Thyroid gland (tissue), 4 donors: ENCODE results near the gene ASF1B.

ENCODE experiments used
- POLR2A ChIP-seq, 2 donors: fragments of 450-650 bp; IDR thresholded peaks; one replicate each; pipeline ENCODE4 v1.6.1; 2017; ENCODE audit warnings: antibody characterized with exemption in 2 of 2, mild to moderate bottlenecking in 2 of 2, moderate library complexity in 1 of 2
- TF ChIP-seq, protein P1 (sequence below), 6 experiments: fragments of 200-600 bp in 3 of 6; fragments of 450-650 bp in 3 of 6; sonication (generic) in 3 of 6; IDR thresholded peaks; one replicate each; pipeline ENCODE4 v1.5.1; 2016 to 2019; ENCODE audit warnings: antibody characterized with exemption in 6 of 6, mild to moderate bottlenecking in 2 of 6, inconsistent platforms in 1 of 6, moderate library complexity in 1 of 6

DNA sequence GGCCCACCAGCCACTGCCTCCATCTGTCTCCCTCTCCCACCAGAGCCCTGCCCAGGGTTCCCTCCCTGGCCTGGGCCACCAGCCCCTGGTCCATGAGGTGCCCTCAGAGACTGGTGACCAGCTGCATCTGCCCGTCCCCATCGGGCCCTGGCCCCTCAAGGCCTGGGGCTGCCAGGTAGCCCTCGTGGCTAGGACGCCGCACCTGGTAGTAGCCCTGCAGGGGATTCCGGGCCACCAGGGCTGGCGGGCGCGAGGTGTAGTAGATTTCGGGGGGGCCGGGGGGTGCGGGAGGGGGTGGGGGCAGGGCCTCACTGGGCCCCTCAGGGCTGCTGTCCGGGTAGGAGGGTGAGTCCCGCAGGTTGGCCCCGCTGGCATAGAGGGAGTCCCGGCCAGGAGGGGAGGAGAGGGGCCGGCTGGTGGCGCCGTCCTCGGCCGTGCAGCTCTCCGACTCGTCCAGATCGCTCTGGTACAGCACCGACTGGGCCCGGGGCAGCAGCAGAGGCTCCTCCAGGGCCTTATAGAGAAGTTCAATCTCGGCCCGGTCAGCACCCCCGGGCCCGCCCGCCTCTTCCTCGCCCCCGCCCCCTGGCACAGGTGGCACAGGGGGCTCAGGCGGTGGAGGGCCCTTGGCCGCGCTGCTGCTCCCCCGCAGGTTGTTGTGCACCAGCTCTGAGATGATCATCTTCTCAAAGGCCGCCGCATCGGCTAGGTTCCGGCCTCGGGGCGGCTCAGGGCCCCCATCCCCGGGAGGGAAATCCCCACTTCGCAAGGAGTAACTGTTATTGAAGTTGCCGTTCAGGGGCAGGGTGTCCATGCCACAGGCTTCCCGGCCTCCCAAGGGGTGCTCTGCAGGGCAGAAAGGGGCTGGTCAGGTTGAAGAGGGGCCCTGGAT is 14.6 kb upstream of the ASF1B start:
- TF ChIP-seq, protein P1, sequence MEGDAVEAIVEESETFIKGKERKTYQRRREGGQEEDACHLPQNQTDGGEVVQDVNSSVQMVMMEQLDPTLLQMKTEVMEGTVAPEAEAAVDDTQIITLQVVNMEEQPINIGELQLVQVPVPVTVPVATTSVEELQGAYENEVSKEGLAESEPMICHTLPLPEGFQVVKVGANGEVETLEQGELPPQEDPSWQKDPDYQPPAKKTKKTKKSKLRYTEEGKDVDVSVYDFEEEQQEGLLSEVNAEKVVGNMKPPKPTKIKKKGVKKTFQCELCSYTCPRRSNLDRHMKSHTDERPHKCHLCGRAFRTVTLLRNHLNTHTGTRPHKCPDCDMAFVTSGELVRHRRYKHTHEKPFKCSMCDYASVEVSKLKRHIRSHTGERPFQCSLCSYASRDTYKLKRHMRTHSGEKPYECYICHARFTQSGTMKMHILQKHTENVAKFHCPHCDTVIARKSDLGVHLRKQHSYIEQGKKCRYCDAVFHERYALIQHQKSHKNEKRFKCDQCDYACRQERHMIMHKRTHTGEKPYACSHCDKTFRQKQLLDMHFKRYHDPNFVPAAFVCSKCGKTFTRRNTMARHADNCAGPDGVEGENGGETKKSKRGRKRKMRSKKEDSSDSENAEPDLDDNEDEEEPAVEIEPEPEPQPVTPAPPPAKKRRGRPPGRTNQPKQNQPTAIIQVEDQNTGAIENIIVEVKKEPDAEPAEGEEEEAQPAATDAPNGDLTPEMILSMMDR (IDR thresholded peaks at IDR 0.05): no peak
- no peak for TF ChIP-seq POLR2A (IDR thresholded peaks at IDR 0.05)
